GM23248 (cell line): ENCODE results near the gene CCDC197.

Experiments
- EZH2 ChIP-seq: fragments of 200-600 bp; sonication (generic); IDR thresholded peaks from 2 replicates; pipeline ENCODE4 v1.6.1; 2018; ENCODE audit warnings: antibody characterized with exemption, mild to moderate bottlenecking; ENCODE audit not compliant: insufficient read depth, poor library complexity, severe bottlenecking
- EZH2phosphoT487 ChIP-seq: fragments of 200-600 bp; sonication (generic); IDR thresholded peaks from 2 replicates; pipeline ENCODE4 v1.6.1; 2018; ENCODE audit warnings: antibody characterized with exemption, moderate library complexity, mild to moderate bottlenecking, low read depth; ENCODE audit not compliant: insufficient read depth

DNA sequence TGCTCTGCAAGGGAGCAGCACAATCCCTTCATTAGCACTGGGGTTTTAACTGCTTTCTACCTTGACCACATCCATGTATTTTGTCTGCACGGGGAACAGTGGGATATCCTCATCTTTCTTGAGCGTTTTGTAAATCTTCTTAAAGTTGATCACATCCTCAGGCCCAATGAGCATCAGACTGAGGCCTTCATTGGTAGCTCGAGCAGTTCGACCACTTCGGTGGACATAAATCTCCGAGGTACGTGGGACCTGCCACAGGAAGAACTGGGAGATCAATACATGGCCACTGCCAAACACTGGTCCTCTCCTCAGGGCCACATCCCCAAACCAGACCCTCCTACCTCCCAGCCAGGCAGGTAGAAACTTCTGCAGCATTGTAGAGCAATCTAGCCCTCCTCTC, 57.8 kb downstream of the CCDC197 start:
- TF ChIP-seq EZH2phosphoT487 (no peak), EZH2 (no peak)
